ENCODE results near the gene CTNNAL1. TPM values are rescaled to one million over a fixed set of nuclear protein-coding genes. Genes with fewer than 3 reads are reported as not detected.

CTNNAL1 gene
- polyA plus RNA-seq, 1 donor from 2014 or later, result 24.7 TPM

GRCh38 chr9:108939975-108940374 lies 73.3 kb downstream of the CTNNAL1 start:
- H3K79me2 ChIP-seq (replicated peaks; ENCODE audit: insufficient read depth, low read length), result peaks cover 17% of the 10 kb centered on the region
- H3K27me3 ChIP-seq (ENCODE audit: insufficient read depth, low read depth, low read length), result no peaks in the 10 kb centered on the region
- H2AFZ ChIP-seq (ENCODE audit: low read depth, low read length), result no peak overlapping the region
- H3F3A ChIP-seq (ENCODE audit: insufficient read depth, low read length, poor library complexity, severe bottlenecking), result no peaks in the 10 kb centered on the region
- no peak overlapping the region for H3K9ac ChIP-seq (ENCODE audit: low read length)
- no peaks in the 10 kb centered on the region for H3K9me2 ChIP-seq (ENCODE audit: insufficient read depth, low read length)
- H3K4me3 ChIP-seq (ENCODE audit: low read length), result no peak overlapping the region
- peaks cover 6% of the 10 kb centered on the region for H3K36me3 ChIP-seq (ENCODE audit: insufficient read depth, low read length)
- H3K9me3 ChIP-seq (ENCODE audit: low read length), result no peaks in the 10 kb centered on the region
- H3K4me2 ChIP-seq (ENCODE audit: low read length), result no peak overlapping the region
- no peak for TF ChIP-seq EP300 (conservative IDR thresholded peaks at IDR 0.05; ENCODE audit: poor library complexity, severe bottlenecking)
- no peak for TF ChIP-seq TAF1 (IDR thresholded peaks at IDR 0.05; ENCODE audit: low read depth)
- no peak for TF ChIP-seq EZH2 (IDR thresholded peaks at IDR 0.05; ENCODE audit: borderline replicate concordance, insufficient read depth, low read length, poor library complexity, severe bottlenecking)
- no peak for TF ChIP-seq RAD21 (conservative IDR thresholded peaks at IDR 0.05)
- no peak for TF ChIP-seq MXI1 (conservative IDR thresholded peaks at IDR 0.05; ENCODE audit: poor library complexity, severe bottlenecking)
- TF ChIP-seq SMC3 (conservative IDR thresholded peaks at IDR 0.05; ENCODE audit: poor library complexity), result no peak
- no peak for TF ChIP-seq POLR2AphosphoS5 (IDR thresholded peaks at IDR 0.05)
- TF ChIP-seq, protein P1, sequence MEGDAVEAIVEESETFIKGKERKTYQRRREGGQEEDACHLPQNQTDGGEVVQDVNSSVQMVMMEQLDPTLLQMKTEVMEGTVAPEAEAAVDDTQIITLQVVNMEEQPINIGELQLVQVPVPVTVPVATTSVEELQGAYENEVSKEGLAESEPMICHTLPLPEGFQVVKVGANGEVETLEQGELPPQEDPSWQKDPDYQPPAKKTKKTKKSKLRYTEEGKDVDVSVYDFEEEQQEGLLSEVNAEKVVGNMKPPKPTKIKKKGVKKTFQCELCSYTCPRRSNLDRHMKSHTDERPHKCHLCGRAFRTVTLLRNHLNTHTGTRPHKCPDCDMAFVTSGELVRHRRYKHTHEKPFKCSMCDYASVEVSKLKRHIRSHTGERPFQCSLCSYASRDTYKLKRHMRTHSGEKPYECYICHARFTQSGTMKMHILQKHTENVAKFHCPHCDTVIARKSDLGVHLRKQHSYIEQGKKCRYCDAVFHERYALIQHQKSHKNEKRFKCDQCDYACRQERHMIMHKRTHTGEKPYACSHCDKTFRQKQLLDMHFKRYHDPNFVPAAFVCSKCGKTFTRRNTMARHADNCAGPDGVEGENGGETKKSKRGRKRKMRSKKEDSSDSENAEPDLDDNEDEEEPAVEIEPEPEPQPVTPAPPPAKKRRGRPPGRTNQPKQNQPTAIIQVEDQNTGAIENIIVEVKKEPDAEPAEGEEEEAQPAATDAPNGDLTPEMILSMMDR (IDR thresholded peaks at IDR 0.05; ENCODE audit: poor library complexity, severe bottlenecking), result no peak
- TF ChIP-seq REST (IDR thresholded peaks at IDR 0.05; ENCODE audit: borderline replicate concordance), result no peak
- H4K20me1 ChIP-seq (ENCODE audit: insufficient read depth), result no peaks in the 10 kb centered on the region
- no peak overlapping the region for H3K27ac ChIP-seq (ENCODE audit: low read length)

GRCh38 chr9:108937561-108938305 lies 75.6 kb downstream of the CTNNAL1 start:
- Histone ChIP-seq H3K9ac (ENCODE audit: low read length) (no peak overlapping the region), H3K4me3 (ENCODE audit: low read length) (no peak overlapping the region), H3K9me2 (ENCODE audit: insufficient read depth, low read length) (no peaks in the 10 kb centered on the region), H3K9me3 (ENCODE audit: low read length) (no peaks in the 10 kb centered on the region), H3K4me2 (ENCODE audit: low read length) (no peak overlapping the region), H3K27ac (ENCODE audit: low read length) (no peak overlapping the region), H3F3A (ENCODE audit: insufficient read depth, low read length, poor library complexity, severe bottlenecking) (peaks cover 2% of the 10 kb centered on the region), H3K36me3 (ENCODE audit: insufficient read depth, low read length) (peaks cover 6% of the 10 kb centered on the region), H4K20me1 (ENCODE audit: insufficient read depth) (no peaks in the 10 kb centered on the region), H3K79me2 (replicated peaks; ENCODE audit: insufficient read depth, low read length) (peaks cover 19% of the 10 kb centered on the region), H2AFZ (ENCODE audit: low read depth, low read length) (no peak overlapping the region), H3K27me3 (ENCODE audit: insufficient read depth, low read depth, low read length) (no peaks in the 10 kb centered on the region)
- TF ChIP-seq EZH2 (IDR thresholded peaks at IDR 0.05; ENCODE audit: borderline replicate concordance, insufficient read depth, low read length, poor library complexity, severe bottlenecking), result no peak
- TF ChIP-seq RAD21 (conservative IDR thresholded peaks at IDR 0.05), result no peak
- TF ChIP-seq EP300 (conservative IDR thresholded peaks at IDR 0.05; ENCODE audit: poor library complexity, severe bottlenecking), result no peak
- no peak for TF ChIP-seq SMC3 (conservative IDR thresholded peaks at IDR 0.05; ENCODE audit: poor library complexity)
- no peak for TF ChIP-seq TAF1 (IDR thresholded peaks at IDR 0.05; ENCODE audit: low read depth)
- no peak for TF ChIP-seq POLR2AphosphoS5 (IDR thresholded peaks at IDR 0.05)
- TF ChIP-seq REST (IDR thresholded peaks at IDR 0.05; ENCODE audit: borderline replicate concordance), result no peak
- TF ChIP-seq, protein P1 (IDR thresholded peaks at IDR 0.05; ENCODE audit: poor library complexity, severe bottlenecking), result no peak
- TF ChIP-seq MXI1 (conservative IDR thresholded peaks at IDR 0.05; ENCODE audit: poor library complexity, severe bottlenecking), result no peak
